Upper lobe of left lung (tissue), 4 donors: ENCODE data around the gene HNMT.

Experiments
- POLR2A ChIP-seq, 4 donors: fragments of 450-650 bp; IDR thresholded peaks; one replicate each; pipeline ENCODE4 v1.5.1; 2016 to 2017; ENCODE audit warnings: antibody characterized with exemption in 4 of 4, mild to moderate bottlenecking in 2 of 4
- POLR2AphosphoS5 ChIP-seq, 2 donors: sonication (generic); formaldehyde crosslinking; IDR thresholded peaks; one replicate each; pipeline ENCODE4 v1.5.1; 2017; ENCODE audit warnings: antibody characterized with exemption in 2 of 2
- TF ChIP-seq, protein P1 (sequence below), 6 experiments: fragments of 450-650 bp in 4 of 6; fragments of 200-600 bp in 2 of 6; sonication (generic) in 2 of 6; IDR thresholded peaks; one replicate each; pipeline ENCODE4 v1.5.1; 2016 to 2019; ENCODE audit warnings: antibody characterized with exemption in 6 of 6

DNA sequence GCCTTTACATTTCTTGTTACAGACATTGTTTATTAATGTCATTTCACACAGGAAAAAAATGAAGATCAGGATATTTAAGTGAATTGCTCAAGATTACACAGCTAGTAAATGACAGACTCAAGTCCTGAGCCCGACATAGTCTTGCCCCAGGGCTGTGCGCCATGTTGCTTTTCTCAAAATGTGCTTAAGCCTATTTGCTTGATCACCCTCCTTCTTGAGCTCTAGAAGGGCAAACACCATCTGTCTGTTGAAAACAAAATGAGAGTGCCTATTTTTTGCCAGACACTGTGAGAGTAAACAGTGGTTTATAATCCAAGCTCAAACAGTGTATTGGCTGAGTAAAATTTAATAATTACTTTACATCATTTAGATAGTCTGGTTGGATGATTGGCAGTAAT is 34.8 kb upstream of the HNMT start:
- TF ChIP-seq, protein P1, sequence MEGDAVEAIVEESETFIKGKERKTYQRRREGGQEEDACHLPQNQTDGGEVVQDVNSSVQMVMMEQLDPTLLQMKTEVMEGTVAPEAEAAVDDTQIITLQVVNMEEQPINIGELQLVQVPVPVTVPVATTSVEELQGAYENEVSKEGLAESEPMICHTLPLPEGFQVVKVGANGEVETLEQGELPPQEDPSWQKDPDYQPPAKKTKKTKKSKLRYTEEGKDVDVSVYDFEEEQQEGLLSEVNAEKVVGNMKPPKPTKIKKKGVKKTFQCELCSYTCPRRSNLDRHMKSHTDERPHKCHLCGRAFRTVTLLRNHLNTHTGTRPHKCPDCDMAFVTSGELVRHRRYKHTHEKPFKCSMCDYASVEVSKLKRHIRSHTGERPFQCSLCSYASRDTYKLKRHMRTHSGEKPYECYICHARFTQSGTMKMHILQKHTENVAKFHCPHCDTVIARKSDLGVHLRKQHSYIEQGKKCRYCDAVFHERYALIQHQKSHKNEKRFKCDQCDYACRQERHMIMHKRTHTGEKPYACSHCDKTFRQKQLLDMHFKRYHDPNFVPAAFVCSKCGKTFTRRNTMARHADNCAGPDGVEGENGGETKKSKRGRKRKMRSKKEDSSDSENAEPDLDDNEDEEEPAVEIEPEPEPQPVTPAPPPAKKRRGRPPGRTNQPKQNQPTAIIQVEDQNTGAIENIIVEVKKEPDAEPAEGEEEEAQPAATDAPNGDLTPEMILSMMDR (IDR thresholded peaks at IDR 0.05), result no peak
- TF ChIP-seq POLR2AphosphoS5 (IDR thresholded peaks at IDR 0.05), result no peak
- TF ChIP-seq POLR2A (IDR thresholded peaks at IDR 0.05), result no peak
